Measurements from ENCODE around the gene RTL9.
"Not testable (repeated sequence)": the region's sequence is repeated elsewhere in the genome, so short reads cannot be mapped to it uniquely, and the experiment has no call there.

The RTL9 gene

DNA sequence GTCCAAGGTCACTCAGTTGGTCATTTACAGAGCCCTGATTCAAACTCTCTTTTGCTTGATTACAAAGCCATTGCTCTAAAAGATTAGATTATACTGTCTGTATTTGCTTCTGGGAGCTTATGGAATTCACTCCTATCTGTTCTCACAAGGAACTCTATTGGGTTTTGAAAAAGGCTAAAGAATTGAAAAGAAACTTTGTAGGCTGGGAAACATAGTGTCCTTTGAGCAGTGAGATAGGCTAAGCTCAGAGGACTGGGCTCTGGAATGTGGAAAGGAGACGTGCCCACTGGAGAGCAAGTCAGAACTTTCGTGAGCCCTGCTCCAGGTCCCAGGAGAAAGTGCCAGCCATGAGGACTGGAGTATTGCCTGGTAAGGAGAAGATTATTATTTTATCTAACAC, at the start of gene RTL9:
TSS of gene RTL9 (plus strand) at position 301 of the 400 bp plus-strand sequence. CDS start 91,770 bp downstream, outside the sequence.
- DNase-seq = no peak

DNA sequence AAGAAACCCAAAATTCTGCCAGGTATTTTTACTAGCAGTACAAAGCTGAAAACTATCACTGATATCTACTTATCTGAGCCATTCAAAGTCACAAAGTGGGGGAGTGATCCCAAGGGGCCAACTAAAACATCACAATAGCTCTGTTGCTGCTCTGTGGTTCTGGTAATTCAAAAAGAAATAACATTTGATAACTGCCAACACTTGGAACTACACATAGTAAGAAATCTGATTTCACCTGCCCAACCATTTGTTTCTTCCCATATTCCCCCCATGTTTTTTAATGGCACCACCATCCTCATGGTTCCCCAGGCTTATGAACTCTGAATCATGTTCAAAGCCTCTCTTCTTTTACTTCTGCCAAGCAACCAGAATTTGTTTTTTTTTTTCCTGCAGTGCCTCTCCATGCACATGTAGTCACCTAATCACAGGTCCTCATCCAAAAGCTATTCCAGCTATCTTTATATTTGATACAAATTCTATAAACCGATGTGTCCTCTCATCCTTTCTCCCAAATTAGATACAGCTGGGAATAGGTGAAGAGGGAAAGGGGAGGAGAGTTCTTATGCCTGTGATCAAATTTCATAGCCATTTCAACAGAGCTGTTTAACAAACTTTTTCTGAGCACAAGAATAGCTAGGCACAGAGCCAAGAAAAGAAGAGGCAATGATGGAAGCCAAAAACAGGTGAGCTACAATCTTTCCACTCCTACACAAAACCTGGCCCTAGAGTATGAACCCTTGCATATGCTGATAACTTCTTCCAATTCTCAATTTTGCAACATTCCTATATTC, 48.5 kb upstream of the RTL9 start:
- peak; percentile 49 for DNase-seq

DNA sequence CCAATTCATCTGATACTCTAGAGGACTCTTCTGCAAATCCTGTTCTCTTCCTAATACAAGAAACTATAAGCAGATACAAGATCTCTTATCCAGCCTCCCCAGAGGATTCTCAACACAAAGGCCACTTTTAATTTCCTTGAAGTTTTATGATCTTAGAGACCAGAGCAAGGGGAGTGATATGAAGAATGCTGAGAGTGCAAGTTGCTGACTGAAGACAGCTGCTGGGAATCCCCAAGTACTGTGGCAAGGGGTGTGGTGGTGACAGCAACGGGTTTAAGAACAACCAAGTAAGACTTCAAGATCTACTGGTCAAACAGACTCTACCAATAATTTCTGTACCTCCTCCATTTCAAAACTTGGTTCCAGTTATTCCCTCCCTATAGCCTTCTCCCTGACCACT, 47.8 kb upstream of the RTL9 start:
- DNase-seq = no peak

DNA sequence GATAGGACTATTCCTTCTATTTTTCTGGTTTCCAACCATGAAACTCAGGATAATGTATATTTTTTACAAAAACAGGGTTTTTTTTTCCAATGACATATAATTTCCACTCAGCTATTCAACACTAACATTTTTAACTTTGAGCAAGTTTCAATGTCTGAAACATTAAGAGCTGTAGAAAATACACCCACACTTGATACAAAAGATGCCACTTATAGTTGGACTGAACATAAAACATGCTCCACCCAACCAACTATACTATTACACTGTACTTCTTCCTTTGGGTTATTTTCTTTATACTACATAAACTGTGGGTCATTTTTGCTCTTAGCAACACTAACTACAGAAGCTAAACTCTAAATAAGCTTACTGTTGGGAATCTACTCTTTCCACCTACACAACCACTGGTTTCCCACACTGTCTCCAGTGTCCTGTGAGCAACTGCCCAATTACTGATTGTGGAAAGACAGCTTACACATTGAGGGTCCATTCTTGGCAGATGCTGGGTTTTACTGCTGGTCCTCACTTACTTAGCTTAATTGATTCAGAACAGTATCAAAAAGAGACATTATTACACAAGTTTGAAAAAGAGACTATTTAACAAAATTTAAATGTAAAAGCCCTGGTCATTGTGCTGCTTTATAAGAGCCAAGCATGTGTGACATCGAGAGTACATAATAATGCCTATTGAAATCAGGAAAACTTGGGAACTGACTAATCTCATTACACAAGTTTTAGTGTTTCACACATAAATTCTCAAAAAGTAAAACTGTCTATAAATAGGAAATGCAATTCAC, 47.0 kb upstream of the RTL9 start:
- no peak for DNase-seq

DNA sequence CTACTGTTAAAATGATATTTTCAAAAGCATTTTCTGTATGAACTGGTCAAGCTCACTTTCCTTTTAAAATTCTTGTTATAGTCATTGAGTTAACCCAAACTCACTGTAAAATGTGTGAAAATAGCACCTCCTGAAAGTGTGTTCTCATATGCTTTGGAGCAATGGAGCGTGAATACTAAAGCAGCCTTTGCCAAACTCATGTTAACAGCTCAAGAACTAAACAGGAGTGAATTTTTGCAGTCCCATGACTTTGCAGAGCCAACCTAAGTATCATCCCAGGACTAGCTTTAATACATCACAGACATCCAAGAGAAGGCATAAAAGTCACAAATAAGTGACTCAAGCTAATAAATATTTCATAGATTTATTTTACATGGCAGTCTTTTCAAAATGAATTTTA, 43.1 kb upstream of the RTL9 start:
- DNase-seq = no peak

DNA sequence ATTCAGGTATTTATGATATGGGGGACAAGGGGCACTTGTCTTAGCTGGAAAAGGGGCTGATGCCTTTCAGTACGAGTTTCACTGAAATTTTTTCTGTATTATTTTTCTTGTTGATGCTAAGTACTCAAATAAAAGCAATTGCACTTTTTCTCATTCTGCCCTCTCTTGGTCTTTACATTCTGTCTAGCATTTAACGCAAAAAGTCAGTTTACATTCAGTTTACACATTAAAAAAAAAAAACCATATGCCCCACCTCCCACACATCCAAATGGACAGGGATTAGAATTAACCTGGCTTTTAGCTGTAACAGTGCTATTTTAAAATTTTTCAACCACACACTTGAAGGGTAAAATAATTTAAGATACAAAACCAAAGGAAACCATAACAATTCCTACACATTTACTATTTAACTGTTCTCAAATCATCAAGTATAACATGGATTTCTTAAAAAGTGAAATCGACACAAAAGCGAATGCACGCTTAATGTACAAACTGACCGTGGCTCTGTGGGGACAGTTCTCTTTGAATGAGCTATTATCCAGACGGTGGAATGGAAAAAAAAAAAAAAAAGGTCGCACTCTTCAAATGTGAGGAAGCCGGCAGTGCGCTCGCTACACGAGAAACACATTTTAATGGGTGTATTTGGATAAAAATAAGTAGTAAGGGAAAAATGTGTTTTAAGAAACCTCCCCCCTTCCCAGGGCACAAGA, 42.1 kb upstream of the RTL9 start:
- DNase-seq = no peak

DNA sequence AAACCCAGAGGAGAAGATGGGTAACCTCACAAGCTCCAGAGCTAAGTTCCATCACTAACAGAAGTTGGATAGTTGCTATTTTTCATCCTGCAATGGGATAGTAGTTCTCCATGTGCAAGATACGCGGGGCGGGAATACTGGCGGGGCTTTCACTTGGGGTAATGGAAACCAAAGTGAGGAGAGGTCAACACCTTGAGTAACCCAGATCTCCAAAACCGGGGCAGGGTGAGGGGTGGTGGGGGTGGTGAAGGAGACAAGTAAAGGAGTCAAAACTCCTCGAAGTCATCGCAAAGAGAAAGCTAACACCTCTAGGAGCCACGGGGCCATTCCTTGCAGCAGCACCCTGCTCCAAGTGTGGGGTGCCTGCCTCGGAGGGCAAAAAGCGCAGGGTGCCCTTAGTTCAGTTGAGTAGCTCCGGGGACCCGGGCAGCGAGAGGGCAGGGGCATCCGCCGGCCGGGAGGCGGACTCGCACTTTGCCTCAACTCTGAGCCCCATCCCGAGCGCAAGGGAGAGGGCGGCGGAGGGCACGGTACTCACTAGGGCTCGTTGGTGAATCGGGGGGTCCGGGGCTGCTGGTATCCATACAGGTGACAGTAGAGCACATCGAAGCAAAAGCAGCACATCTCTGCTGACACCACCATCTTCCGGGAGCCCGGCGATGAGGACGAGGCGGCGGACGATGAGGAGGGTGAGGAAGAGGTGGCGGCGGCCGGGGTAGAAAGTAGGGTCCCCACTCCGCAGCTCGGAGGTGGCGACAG, 41.4 kb upstream of the RTL9 start:
- DNase-seq = no peak

DNA sequence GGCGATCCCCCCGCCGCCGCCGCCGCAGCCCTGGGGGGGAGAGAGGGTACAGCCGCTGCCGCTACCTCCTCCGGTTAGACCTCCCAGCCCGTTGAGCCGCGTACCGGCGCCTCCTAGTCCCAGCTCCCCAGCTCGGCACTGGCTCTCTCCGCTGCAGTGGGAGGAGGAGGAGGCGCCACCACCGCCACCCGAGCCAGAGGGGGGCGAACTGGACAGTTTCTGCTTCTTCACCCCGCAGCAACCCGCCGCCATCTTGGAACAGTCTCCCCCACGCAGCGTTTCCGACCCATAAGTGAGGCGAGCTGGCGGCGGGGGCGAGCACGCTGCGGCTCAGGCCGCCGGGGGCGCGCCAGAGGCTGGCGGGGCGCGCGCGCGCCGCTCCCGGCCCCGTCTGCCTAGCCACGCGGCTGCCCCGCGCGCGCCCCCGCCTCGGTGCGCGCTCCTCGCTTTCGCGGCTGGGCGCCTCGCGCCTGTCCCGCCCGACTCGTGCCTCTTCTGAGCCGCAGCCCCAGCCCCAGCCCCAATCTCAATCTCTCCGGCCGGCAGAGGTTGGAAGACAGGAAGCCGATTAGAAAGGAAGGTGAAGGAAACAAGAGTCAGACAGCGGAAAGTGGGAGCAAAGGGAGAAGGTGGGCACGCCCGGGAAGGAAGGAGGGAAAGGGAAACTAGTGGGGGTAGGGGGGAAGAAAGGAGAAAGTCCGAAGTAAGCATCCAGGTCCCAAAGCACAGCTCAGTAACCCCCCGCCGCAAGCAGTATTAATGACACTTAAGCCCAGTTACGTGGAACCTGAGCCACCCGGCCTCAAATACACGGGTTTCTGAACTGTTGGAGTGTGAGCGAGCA, 40.6 kb upstream of the RTL9 start, which contains the start of gene AMMECR1:
TSS of gene AMMECR1 (minus strand) at position 266 of the 844 bp plus-strand sequence. CDS start at position 252, 14 bp downstream.
- peak; percentile 62 for DNase-seq

DNA sequence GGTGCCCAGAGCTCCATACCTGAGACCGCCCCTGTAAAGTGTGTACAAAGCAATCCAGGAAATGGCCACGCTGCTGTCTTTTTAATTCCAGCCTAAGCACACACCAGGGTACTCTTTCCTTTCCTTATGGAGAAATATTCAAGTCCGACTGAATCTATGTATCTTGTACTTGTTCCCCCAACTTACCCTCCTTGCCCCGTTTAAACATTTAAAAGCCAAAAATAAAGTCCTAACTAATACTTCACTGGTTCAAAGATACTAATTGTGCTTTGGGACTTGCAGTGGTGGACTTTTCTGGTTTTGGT, 40.0 kb upstream of the RTL9 start:
- no peak for DNase-seq

DNA sequence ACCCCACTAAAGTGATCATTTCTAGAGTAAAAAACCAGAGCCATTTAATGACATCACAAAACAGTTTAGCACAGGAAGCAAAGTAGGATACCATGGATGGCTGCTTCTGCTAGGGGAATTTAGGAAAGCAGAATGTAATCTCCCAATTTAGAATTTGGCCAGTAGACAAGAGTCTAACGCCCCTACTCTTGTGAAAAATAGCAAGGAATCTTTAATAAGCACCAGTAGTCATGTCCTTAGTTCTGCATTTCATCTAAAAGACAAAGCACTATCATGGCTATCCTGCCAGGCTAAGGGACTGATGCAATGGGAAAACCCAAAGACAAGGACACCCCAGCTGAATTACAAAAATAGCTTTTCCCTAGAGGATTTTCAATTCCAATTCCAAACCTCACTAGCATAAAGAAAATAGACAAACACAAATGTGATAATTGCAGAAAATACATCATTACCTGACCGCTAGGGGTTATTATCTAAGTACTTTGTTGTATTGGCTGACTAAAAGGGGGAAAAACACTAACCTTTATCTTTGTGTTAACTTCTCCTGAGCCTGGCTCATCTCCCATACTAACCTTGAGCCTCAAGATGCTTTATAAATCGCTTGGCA, 38.2 kb upstream of the RTL9 start:
- DNase-seq = no peak

DNA sequence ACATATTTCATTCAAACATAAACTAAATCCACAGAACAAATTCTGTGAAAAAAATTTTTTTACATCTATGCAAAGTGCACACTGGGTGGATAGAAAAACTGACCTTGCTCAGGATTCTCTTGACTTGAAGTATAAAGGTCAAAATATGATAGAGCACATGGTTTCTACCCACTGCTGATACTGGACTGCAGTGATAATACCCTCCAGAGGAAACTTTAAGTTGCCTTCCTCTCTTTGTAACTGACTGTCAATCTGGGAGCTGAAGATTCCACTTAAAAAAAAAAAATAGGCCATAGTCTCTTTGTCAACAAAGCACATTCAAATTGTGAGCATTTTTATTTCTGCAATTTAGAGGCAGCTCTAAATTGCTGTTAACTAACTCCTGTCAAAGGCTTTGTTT, 37.6 kb upstream of the RTL9 start:
- no peak for DNase-seq

DNA sequence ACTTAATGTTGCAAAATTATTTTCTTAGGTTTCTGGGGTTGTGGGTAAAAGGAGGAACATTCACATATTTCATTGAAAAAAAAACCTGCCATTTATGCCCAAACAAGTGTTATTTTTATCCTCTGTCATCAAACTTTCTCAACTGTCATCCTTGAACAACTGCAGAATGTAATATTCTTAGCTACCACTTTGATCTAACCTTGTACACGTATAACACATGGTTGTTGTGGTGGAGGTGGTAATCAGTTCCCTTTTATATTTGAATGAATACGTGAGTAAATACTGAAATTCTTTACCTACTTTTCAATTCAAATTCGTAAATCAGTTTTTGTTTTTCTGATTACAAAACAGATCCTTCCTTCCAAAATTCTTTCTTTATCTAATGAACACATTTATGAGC, 37.0 kb upstream of the RTL9 start:
- DNase-seq = no peak

DNA sequence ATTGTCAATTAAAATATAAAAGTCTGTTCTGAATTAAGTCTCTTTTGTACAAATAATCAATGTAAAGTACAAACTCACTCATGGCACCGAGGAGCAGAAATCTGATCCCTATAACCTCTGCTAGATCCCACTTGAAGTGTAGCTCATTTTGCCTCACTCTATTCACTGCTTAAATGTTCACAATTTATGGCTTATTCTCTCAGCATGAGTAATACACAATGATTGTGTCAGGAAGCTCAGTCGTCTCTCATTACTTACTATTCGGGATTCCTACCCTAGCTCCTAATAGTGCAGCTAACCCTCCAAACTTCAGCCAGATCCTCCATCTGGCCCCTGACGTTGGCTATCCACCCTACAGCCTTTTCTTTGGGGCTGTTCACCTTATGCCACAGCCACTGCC, 36.0 kb upstream of the RTL9 start:
- DNase-seq = no peak

DNA sequence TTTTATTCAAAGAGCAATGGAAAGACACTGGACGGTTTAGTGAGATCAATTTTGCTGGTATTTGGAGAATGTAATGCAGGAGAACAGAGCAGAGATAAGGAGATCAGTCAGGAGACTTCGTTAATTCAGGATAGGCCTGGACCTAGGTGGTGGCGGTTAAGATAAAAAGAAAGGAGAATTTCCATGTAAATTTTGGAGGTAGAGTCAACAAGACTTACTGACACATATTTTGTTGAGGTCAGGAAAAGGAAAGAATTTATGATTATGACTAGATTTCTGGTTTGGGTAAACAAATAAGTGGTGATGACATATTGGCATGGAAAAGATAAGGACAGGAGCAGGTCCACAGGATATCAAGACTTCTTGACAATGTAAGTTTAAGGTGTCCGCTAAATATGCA, 31.9 kb upstream of the RTL9 start:
- DNase-seq = no peak

DNA sequence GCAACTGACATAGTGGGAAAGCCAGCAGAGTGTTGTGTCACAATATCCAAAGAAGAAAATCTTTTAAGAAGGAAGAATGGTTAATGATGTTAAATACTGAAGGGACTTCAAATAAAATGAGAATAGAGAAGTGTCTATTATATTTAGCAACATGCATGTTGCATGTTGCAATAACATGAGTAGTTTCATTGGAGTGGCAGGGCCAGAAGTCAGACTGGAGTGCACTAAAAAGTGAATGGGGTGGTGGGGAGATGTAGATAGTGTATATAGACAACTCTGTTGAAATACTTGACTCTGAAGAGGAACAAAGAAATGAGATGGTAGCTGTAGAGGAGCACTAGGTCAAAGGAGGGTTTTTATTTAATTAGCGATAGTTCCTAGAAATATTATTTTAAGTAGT, 31.3 kb upstream of the RTL9 start:
- no peak for DNase-seq

DNA sequence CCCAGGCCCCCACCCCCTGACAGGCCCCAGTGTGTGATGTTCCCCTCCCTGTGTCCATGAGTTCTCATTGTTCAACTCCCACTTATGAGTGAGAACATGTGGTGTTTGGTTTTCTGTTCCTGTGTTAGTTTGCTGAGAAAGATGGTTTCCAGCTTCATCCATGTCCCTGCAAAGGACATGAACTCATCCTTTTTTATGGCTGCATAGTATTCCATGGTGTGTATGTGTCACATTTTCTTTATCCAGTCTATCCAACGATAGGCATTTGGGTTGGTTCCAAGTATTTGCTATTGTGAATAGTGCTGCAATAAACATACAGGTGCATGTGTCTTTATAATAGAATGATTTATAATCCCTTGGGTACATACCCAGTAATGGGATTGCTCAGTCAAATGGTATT, 30.0 kb upstream of the RTL9 start:
- DNase-seq = not testable (repeated sequence)

DNA sequence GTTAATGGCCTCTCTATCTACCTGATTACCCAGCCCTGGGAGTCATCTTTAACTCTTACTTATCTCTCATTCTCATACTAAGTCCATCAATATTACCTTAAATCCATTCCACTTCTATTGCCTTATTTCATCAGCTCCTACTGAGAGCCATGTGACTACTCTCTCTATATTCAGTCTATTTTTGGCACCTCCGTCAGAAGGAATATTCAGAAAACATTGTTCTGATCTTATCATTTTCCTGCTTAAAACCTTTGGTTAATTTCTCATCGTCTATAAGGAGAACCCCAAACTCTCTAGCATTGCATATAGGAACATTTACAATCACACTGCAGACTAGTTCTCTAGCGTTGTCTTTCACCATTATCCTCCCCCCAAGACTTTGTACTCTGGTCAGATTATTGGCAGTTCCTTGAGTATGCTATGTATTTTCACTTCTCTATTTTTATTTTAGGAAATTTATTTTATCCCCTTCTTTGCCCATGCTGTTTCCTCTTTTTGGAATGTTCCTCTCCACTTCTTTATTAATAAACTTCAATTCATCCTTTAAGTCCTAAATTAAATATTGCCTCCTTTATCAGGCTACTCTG, 27.1 kb upstream of the RTL9 start:
- DNase-seq = no peak

DNA sequence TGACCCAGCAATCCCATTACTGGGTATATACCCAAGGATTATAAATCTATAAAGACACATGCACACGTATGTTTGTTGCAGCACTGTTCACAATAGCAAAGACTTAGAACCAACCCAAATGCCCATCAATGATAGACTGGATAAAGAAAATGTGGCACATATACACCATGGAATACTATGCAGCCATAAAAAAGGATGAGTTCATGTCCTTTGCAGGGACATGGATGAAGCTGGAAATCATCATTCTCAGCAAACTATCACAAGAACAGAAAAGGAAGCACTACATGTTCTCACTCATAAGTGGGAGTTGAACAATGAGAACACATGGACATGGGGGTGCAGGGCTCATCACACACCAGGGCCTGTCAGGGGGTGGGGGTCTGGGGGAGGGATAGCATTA, 25.2 kb upstream of the RTL9 start:
- not testable (repeated sequence) for DNase-seq

DNA sequence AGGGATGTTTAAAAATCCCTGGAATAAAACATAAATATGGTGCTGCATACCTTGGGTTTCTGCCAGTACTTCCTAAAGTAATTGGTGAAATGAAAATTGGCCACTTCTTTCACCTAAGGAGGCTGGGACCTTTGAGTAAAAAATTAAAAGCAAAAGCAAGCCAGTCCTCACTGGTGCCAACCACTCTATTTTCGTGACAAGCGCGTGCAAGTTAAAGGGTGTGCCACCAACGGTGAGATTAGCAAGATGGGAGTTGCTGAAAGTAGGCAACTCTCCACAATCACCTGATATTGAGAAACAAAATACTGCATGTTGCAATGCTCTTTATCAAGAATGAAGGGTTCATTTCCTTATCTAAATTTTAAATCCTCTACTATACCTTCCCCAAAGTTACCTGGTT, 19.7 kb upstream of the RTL9 start:
- DNase-seq = no peak

DNA sequence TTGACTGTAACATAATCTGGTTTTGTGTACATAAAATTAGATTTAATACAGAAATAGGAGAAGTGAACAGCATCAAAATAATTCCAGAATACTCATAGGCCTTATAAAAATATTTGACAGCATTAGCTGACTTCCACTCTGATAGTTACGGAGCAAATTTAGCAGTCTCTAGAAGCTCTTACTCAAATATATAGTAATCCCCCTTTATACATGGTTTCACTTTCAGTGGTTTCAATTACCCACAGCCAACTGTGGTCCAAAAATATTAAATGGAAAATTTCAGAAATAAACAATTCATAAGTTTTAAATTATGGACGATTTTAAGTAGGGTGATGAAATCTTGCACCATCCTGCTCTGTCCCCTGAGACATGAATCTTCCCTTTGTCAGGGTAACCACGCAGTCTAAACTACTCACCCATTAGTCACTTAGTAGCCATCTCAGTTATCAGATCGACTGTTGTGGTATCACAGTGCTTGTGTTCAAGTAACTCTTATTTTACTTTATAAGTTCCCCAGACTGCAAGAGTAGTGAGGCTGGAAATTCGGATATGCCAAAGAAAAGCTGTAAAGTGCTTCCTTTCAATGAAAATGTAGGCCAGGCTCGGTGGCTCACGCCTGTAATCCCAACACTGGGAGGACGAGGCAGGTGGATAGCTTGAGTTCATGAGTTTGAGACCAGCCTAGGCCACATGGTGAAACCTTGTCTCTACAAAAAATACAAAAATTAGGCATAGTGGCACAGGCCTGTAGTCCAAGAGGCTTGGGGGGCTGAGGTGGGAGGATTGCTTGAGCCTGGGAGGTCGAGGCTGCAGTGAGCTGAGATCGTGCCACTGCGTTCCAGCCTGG, 17.2 kb upstream of the RTL9 start:
- DNase-seq = no peak
